Mesenchymal stem cell (in vitro differentiated cells and primary cell): Measurements from ENCODE around the gene RASGRP4.
A peak's percentile ranks its signal among the peaks of the same experiment; 100 is the strongest.

Experiments used
- DNase-seq: peaks from one replicate; pipeline ENCODE4 v3.0.0-alpha.2; 2013
- H2AFZ ChIP-seq: one replicate; pipeline ENCODE4 v1.6.1; 2013; ENCODE audit warnings: low read depth, mild to moderate bottlenecking, control low read depth, inconsistent platforms, low read length, moderate library complexity
- H2AK5ac ChIP-seq: 2 replicates; pipeline ENCODE4 v1.6.1; 2013; ENCODE audit warnings: low read length, moderate library complexity, mild to moderate bottlenecking, inconsistent platforms; ENCODE audit not compliant: severe bottlenecking
- H2BK120ac ChIP-seq: one replicate; pipeline ENCODE4 v1.6.1; 2013; ENCODE audit warnings: low read depth, mild to moderate bottlenecking, inconsistent platforms, low read length, moderate library complexity
- H2BK12ac ChIP-seq, 2 experiments: one replicate each; pipeline ENCODE4 v1.6.1; 2013; ENCODE audit warnings: inconsistent platforms in 2 of 2, low read length in 2 of 2, mild to moderate bottlenecking in 2 of 2, moderate library complexity in 2 of 2, control low read depth in 1 of 2
- H2BK15ac ChIP-seq: one replicate; pipeline ENCODE4 v1.6.1; 2013; ENCODE audit warnings: mild to moderate bottlenecking, low read depth, inconsistent platforms; ENCODE audit not compliant: poor library complexity, severe bottlenecking
- H2BK5ac ChIP-seq: 2 replicates; pipeline ENCODE4 v1.6.1; 2013; ENCODE audit warnings: low read depth, mild to moderate bottlenecking, low read length, control low read depth, inconsistent platforms; ENCODE audit not compliant: poor library complexity, severe bottlenecking
- H3K14ac ChIP-seq, 2 experiments: one replicate each; pipeline ENCODE4 v1.6.1; 2013; ENCODE audit warnings: inconsistent platforms in 2 of 2, low read length in 2 of 2, control low read depth in 1 of 2, mild to moderate bottlenecking in 1 of 2, moderate library complexity in 1 of 2
- H3K18ac ChIP-seq, 2 experiments: one replicate each; pipeline ENCODE4 v1.6.1; 2013; ENCODE audit warnings: inconsistent platforms in 2 of 2, low read length in 2 of 2, control low read depth in 1 of 2, low read depth in 1 of 2, mild to moderate bottlenecking in 1 of 2
- H3K23ac ChIP-seq, 2 experiments: one replicate each; pipeline ENCODE4 v1.6.1; 2013; ENCODE audit warnings: inconsistent platforms in 2 of 2, low read length in 2 of 2, mild to moderate bottlenecking in 2 of 2, moderate library complexity in 2 of 2, control low read depth in 1 of 2
- H3K27ac ChIP-seq: 2 replicates; pipeline ENCODE4 v1.5.1; 2013; ENCODE audit warnings: mild to moderate bottlenecking, moderate library complexity, low read length, control low read depth, inconsistent platforms; ENCODE audit not compliant: poor library complexity, severe bottlenecking
- H3K27me3 ChIP-seq, 2 experiments: 2 replicates each; pipeline versions ENCODE4 v1.6.1 to v1.7.0; 2013; ENCODE audit warnings: low read length in 2 of 2, mild to moderate bottlenecking in 2 of 2, moderate library complexity in 2 of 2, control low read depth in 1 of 2, inconsistent platforms in 1 of 2; ENCODE audit not compliant: control insufficient read depth in 1 of 2, insufficient read depth in 1 of 2
- H3K36me3 ChIP-seq, 2 experiments: 2 replicates each; pipeline versions ENCODE4 v1.6.1 to v1.7.0; 2013; ENCODE audit warnings: low read length in 2 of 2, control low read depth in 1 of 2, inconsistent platforms in 1 of 2, low read depth in 1 of 2, mild to moderate bottlenecking in 1 of 2; ENCODE audit not compliant: insufficient read depth in 2 of 2, control insufficient read depth in 1 of 2
- H3K4ac ChIP-seq, 2 experiments: one replicate each; pipeline ENCODE4 v1.6.1; 2013; ENCODE audit warnings: inconsistent platforms in 2 of 2, low read length in 2 of 2, mild to moderate bottlenecking in 2 of 2, moderate library complexity in 2 of 2, control low read depth in 1 of 2, low read depth in 1 of 2
- H3K4me1 ChIP-seq: 2 replicates; pipeline ENCODE4 v1.6.1; 2013; ENCODE audit warnings: low read depth, low read length, control low read depth; ENCODE audit not compliant: control insufficient read depth, insufficient read depth
- H3K4me2 ChIP-seq: 2 replicates; pipeline ENCODE4 v1.6.1; 2013; ENCODE audit warnings: low read length, mild to moderate bottlenecking, inconsistent platforms; ENCODE audit not compliant: poor library complexity, severe bottlenecking
- H3K4me3 ChIP-seq, 2 experiments: 2 replicates each; pipeline versions ENCODE4 v1.5.1 to v1.7.0; 2013; ENCODE audit warnings: low read length in 2 of 2, mild to moderate bottlenecking in 2 of 2, control low read depth in 1 of 2, low read depth in 1 of 2; ENCODE audit not compliant: insufficient read depth in 1 of 2
- H3K79me1 ChIP-seq: replicated peaks from 2 replicates; pipeline ENCODE4 v1.6.1; 2013; ENCODE audit warnings: mild to moderate bottlenecking, control low read depth, low read length, inconsistent platforms; ENCODE audit not compliant: poor library complexity, severe bottlenecking
- H3K9ac ChIP-seq: 2 replicates; pipeline ENCODE4 v1.7.0; 2013; ENCODE audit warnings: mild to moderate bottlenecking, low read length, moderate library complexity
- H3K9me3 ChIP-seq: 2 replicates; pipeline ENCODE4 v1.7.0; 2013; ENCODE audit warnings: mild to moderate bottlenecking, low read length; ENCODE audit not compliant: control insufficient read depth
- H4K8ac ChIP-seq: one replicate; pipeline ENCODE4 v1.6.1; 2013; ENCODE audit warnings: inconsistent platforms, mild to moderate bottlenecking, low read length, moderate library complexity
- H4K91ac ChIP-seq: one replicate; pipeline ENCODE4 v1.6.1; 2013; ENCODE audit warnings: mild to moderate bottlenecking, low read length, inconsistent platforms
- WGBS: methylation state at CpG from one replicate; pipeline ENCODE4 v1.1.7; 2013; ENCODE audit warnings: mixed read lengths; 5-methylcytosine and 5-hydroxymethylcytosine counted together

RASGRP4 gene

DNA sequence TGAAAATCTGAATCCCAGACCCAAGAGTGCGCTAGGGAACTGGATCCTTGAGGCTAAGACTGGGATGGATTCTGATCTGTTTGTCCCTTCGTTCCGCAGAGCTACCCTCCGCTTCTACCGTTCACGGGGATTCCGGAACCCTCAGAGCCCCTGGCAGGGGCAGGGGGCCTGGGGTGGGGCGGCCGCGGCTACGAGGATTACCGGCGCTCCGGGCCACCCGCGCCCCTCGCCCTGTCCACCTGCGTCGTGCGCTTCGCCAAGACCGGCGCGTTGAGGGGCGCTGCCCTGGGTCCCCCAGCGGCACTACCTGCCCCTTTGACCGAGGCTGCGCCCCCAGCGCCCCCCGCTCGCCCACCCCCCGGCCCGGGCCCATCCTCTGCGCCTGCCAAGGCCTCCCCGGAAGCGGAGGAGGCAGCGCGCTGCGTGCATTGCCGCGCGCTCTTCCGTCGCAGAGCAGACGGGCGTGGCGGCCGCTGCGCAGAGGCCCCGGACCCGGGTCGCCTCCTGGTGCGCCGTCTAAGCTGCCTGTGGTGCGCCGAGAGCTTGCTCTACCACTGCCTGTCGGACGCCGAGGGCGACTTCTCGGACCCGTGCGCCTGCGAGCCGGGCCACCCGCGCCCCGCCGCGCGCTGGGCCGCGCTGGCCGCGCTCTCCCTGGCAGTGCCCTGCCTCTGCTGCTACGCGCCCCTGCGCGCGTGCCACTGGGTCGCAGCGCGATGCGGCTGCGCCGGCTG lies 30.5 kb downstream of the RASGRP4 start:
- Histone ChIP-seq H3K27me3 (peaks cover 0 to 8% of the 10 kb centered on the region in 2 experiments), H2BK5ac (no peak overlapping the region), H2AFZ (no peak overlapping the region), H2BK12ac (no peak overlapping the region), H3K4ac (no peak overlapping the region), H3K4me2 (no peak overlapping the region), H2AK5ac (no peak overlapping the region), H2BK15ac (no peak overlapping the region), H4K91ac (no peak overlapping the region), H3K9ac (no peak overlapping the region), H3K4me3 (no peak overlapping the region), H2BK120ac (no peak overlapping the region), H3K23ac (no peak overlapping the region), H3K36me3 (peaks cover 28 to 39% of the 10 kb centered on the region in 2 experiments), H4K8ac (no peak overlapping the region), H3K79me1 (peaks cover 8% of the 10 kb centered on the region), H3K9me3 (no peaks in the 10 kb centered on the region), H3K4me1 (peaks cover 17% of the 10 kb centered on the region), H3K18ac (no peak overlapping the region), H3K14ac (no peak overlapping the region), H3K27ac (no peak overlapping the region)
- no peak for DNase-seq
- WGBS = 99% methylated on average over 86 of the region's 86 CpGs

GRCh38 chr19:38394488-38394887 lies 31.5 kb downstream of the RASGRP4 start:
- Histone ChIP-seq H2BK5ac (no peak overlapping the region), H2AFZ (no peak overlapping the region), H3K4me3 (peak overlapping the region in 1 of 2 experiments; percentile 4), H3K4ac (no peak overlapping the region), H4K91ac (no peak overlapping the region), H2AK5ac (no peak overlapping the region), H3K4me1 (peaks cover 22% of the 10 kb centered on the region), H3K36me3 (peaks cover 28 to 39% of the 10 kb centered on the region in 2 experiments), H3K79me1 (peaks cover 11% of the 10 kb centered on the region), H3K9ac (no peak overlapping the region), H3K23ac (no peak overlapping the region), H2BK120ac (no peak overlapping the region), H3K14ac (no peak overlapping the region), H3K18ac (no peak overlapping the region), H3K27me3 (peaks cover 0 to 8% of the 10 kb centered on the region in 2 experiments), H4K8ac (peak overlapping the region; percentile 4), H3K27ac (no peak overlapping the region), H2BK15ac (no peak overlapping the region), H3K9me3 (no peaks in the 10 kb centered on the region), H2BK12ac (no peak overlapping the region), H3K4me2 (no peak overlapping the region)
- 28% methylated on average over 30 of the region's 30 CpGs for WGBS
- DNase-seq = no peak

GRCh38 chr19:38392707-38393308 lies 33.2 kb downstream of the RASGRP4 start:
- Histone ChIP-seq H3K18ac (no peak overlapping the region), H2BK12ac (peak overlapping the region in 1 of 2 experiments; percentile 24), H2BK5ac (no peak overlapping the region), H3K9ac (no peak overlapping the region), H3K79me1 (peaks cover 13% of the 10 kb centered on the region), H3K4me2 (no peak overlapping the region), H3K27ac (no peak overlapping the region), H3K27me3 (peaks cover 0 to 8% of the 10 kb centered on the region in 2 experiments), H3K4me3 (no peak overlapping the region), H2BK15ac (no peak overlapping the region), H3K36me3 (peaks cover 28 to 39% of the 10 kb centered on the region in 2 experiments), H3K14ac (no peak overlapping the region), H3K9me3 (no peaks in the 10 kb centered on the region), H4K91ac (no peak overlapping the region), H2AFZ (no peak overlapping the region), H4K8ac (no peak overlapping the region), H2AK5ac (no peak overlapping the region), H3K4me1 (peaks cover 25% of the 10 kb centered on the region), H3K23ac (no peak overlapping the region), H2BK120ac (no peak overlapping the region), H3K4ac (no peak overlapping the region)
- peak; percentile 64 for DNase-seq
- WGBS = 69% methylated on average over 6 of the region's 6 CpGs

DNA sequence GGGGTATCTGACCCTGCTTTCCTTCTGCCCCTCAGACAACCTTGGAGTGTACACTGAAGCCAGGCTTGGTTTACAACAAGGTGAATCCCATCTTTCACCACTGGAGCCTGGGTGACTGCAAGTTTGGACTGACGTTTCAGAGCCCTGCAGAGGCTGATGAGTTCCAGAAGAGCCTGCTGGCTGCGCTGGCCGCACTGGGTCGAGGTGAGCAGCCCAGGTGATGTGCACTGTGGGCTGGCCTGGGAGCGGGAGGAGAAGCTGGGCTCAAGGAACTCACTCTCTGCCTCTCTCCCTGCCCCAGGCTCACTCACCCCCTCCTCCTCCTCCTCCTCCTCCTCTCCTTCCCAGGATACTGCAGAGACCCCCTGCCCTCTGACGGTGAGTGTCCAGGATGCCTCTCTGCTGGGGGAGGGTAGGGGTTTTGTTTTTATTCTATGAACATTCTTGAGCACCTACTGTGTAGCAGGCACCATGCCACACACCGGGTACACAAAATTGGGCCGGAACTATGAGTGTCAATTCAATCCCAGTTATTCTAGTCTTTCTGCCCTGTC lies 34.0 kb downstream of the RASGRP4 start:
- H4K8ac ChIP-seq = peak overlapping the region; percentile 4
- no peak overlapping the region for H3K23ac ChIP-seq
- no peak overlapping the region for H3K4me2 ChIP-seq
- H2BK12ac ChIP-seq = no peak overlapping the region
- peaks cover 0 to 8% of the 10 kb centered on the region in 2 experiments for H3K27me3 ChIP-seq
- no peak overlapping the region for H2AFZ ChIP-seq
- no peak overlapping the region for H3K4me3 ChIP-seq
- H2BK120ac ChIP-seq = no peak overlapping the region
- no peak overlapping the region for H3K14ac ChIP-seq
- H4K91ac ChIP-seq = no peak overlapping the region
- H3K18ac ChIP-seq = no peak overlapping the region
- peaks cover 28 to 40% of the 10 kb centered on the region in 2 experiments for H3K36me3 ChIP-seq
- DNase-seq = no peak
- H3K9ac ChIP-seq = no peak overlapping the region
- peaks cover 13% of the 10 kb centered on the region for H3K79me1 ChIP-seq
- no peak overlapping the region for H2BK5ac ChIP-seq
- no peak overlapping the region for H2AK5ac ChIP-seq
- peak overlapping the region; percentile 75 for H2BK15ac ChIP-seq
- no peak overlapping the region for H3K27ac ChIP-seq
- H3K4ac ChIP-seq = no peak overlapping the region
- H3K9me3 ChIP-seq = no peaks in the 10 kb centered on the region
- 78% methylated on average over 6 of the region's 8 CpGs for WGBS
- peaks cover 32% of the 10 kb centered on the region for H3K4me1 ChIP-seq
